Measurements from ENCODE around the gene LRRC61. TPM values are rescaled to one million over a fixed set of nuclear protein-coding genes. Genes with fewer than 3 reads are reported as not detected.

The LRRC61 gene
- total and polyA plus RNA-seq, 2 experiments from 2014 or later: 34.7 to 75.2 TPM

- TF ChIP-seq ZNF462 (CRISPR knock-in tag; IDR thresholded peaks at IDR 0.05) (no peak), CREB1 (CRISPR knock-in tag; IDR thresholded peaks at IDR 0.05; ENCODE audit: low read depth) (peak; percentile 47; the same call in 1 of the 2 replicates)
These were observed 12.1 kb downstream of the LRRC61 start (continued) for GRCh38 chr7:150335108-150335773.

GRCh38 chr7:150335774-150336112 lies 12.6 kb downstream of the LRRC61 start:
- peaks cover 77% of the 10 kb centered on the region for H3K36me3 Mint-ChIP-seq (ENCODE audit: low read depth)
- H3F3A ChIP-seq (replicated peaks; ENCODE audit: low read depth): peaks cover 28% of the 10 kb centered on the region
- peak overlapping the region; percentile 47; the same call in 2 of the 3 replicates for H3K4me3 Mint-ChIP-seq
- H3K36me3 ChIP-seq (ENCODE audit: insufficient read depth): peaks cover 10% of the 10 kb centered on the region
- peak overlapping the region; percentile 86 for H3K27ac ChIP-seq (ENCODE audit: low read depth)
- peaks cover 26% of the 10 kb centered on the region for H3K27me3 Mint-ChIP-seq (ENCODE audit: insufficient read depth, low read depth, poor library complexity)
- peak overlapping the region; percentile 5; the same call in 1 of the 2 replicates for H3K4me3 ChIP-seq
- H3K27ac Mint-ChIP-seq: peak overlapping the region; percentile 96
- no peak overlapping the region for H2AFZ ChIP-seq
- no peaks in the 10 kb centered on the region for H3K27me3 ChIP-seq (ENCODE audit: insufficient read depth)
- H3K9me2 ChIP-seq (ENCODE audit: insufficient read depth): no peaks in the 10 kb centered on the region
- peaks cover 65% of the 10 kb centered on the region for H3K4me1 Mint-ChIP-seq
- no peaks in the 10 kb centered on the region; the same call in 2 of the 3 replicates for H3K9me3 Mint-ChIP-seq
- ATAC-seq (no peak), DNase-seq (ENCODE audit: low spot score) (no peak)
- H3K79me2 ChIP-seq (replicated peaks; ENCODE audit: insufficient read depth): peaks cover 34% of the 10 kb centered on the region
- peaks cover 36% of the 10 kb centered on the region for H3K4me1 ChIP-seq (ENCODE audit: insufficient read depth)
- no peaks in the 10 kb centered on the region; the same call in 1 of the 2 replicates for H4K20me1 ChIP-seq (replicated peaks; ENCODE audit: insufficient read depth)
- H3K4me2 ChIP-seq: peak overlapping the region; percentile 54
- TF ChIP-seq STAT1 (IDR thresholded peaks at IDR 0.05; ENCODE audit: unreplicated experiment) (no peak), POLR2AphosphoS5 (IDR thresholded peaks at IDR 0.05; ENCODE audit: low read depth) (no peak), ETS1 (IDR thresholded peaks at IDR 0.05) (no peak), NANOG (IDR thresholded peaks at IDR 0.05; ENCODE audit: borderline replicate concordance) (no peak), CREB1 (CRISPR knock-in tag; IDR thresholded peaks at IDR 0.05; ENCODE audit: low read depth) (no peak), REST (IDR thresholded peaks at IDR 0.05; ENCODE audit: unreplicated experiment) (no peak), CTCF (conservative IDR thresholded peaks at IDR 0.05; ENCODE audit: low read depth in 2 of 2) (no peak)
